Measurements from ENCODE around the gene PSIP1. TPM values are rescaled to one million over a fixed set of nuclear protein-coding genes. Genes with fewer than 3 reads are reported as not detected.

PSIP1 gene
- total and polyA plus RNA-seq, 9 of the 15 experiments (the other 6 are each of a cell fraction or from before 2014, with no cell fraction given): 18.8 to 119 (median 59.9) TPM

GRCh38 chr9:15480028-15480427, 30.7 kb downstream of the PSIP1 start:
- 0 out of 2 replicates have a peak, but pooled peaks cover 2% of the 10 kb centered on the region for H4K20me1 ChIP-seq (replicated peaks; ENCODE audit: control insufficient read depth, insufficient read depth, low read length)
- no peak overlapping the region for H3K4me2 ChIP-seq (ENCODE audit: insufficient read depth, low read length)
- in situ Hi-C loops (cut with MboI) (no loop called here), intact Hi-C loops (cut with micrococcal nuclease) (no loop called here)
- no peak for ATAC-seq
- CTCF ChIA-PET (ENCODE audit: low intra/inter-chr PET ratio): no interaction called here
- H3K4me3 ChIP-seq: no peak overlapping the region
- no peak for FAIRE-seq
- H3K79me2 ChIP-seq (ENCODE audit: control insufficient read depth, insufficient read depth, low read length): no peaks in the 10 kb centered on the region; the same call in 2 of the 3 replicates
- H3K36me3 ChIP-seq (ENCODE audit: control insufficient read depth, insufficient read depth, low read length): peaks cover 65% of the 10 kb centered on the region
- H3K4me1 ChIP-seq (replicated peaks in 1 of 2; ENCODE audit: control insufficient read depth in 2 of 2, insufficient read depth in 2 of 2, low read length in 2 of 2): no peaks in the 10 kb centered on the region
- 89% methylated on average over 1 of the region's 1 CpG for WGBS (ENCODE audit: insufficient coverage, low coverage, missing lambda C conversion rate)
- no peaks in the 10 kb centered on the region for H3K27me3 ChIP-seq (ENCODE audit: control insufficient read depth in 2 of 2, insufficient read depth in 2 of 2, low read length in 2 of 2)
- BruUV-seq (replicated peaks): no TSS peak
- no peaks in the 10 kb centered on the region for H3K9me3 ChIP-seq (replicated peaks; ENCODE audit: control insufficient read depth, insufficient read depth, low read depth, low read length)
- no peak for DNase-seq (ENCODE audit: extremely low read depth in 1 of 4, low spot score in 3 of 4)
- no peak overlapping the region for H3K27ac ChIP-seq (ENCODE audit: extremely low read depth, low read depth, low read length)
- no peak overlapping the region for H3K9ac ChIP-seq (ENCODE audit: insufficient read depth in 1 of 2, low read depth in 2 of 2, low read length in 2 of 2)
- no peaks in the 10 kb centered on the region for H3K9me1 ChIP-seq (ENCODE audit: control insufficient read depth, insufficient read depth, low read length)
- H2AFZ ChIP-seq (ENCODE audit: low read depth, low read length): no peak overlapping the region
- POLR2A ChIA-PET: no interaction called here
- no peak for TF ChIP-seq FOXJ3 (CRISPR knock-in tag; IDR thresholded peaks at IDR 0.05)
- TF ChIP-seq BRF2 (IDR thresholded peaks at IDR 0.05; ENCODE audit: borderline replicate concordance, insufficient read depth, insufficient read length): no peak
- TF ChIP-seq BHLHE40 (IDR thresholded peaks at IDR 0.05; ENCODE audit: low read length): no peak
- no peak for TF ChIP-seq CGGBP1 (CRISPR knock-in tag; IDR thresholded peaks at IDR 0.05)
- TF ChIP-seq ZNF76 (CRISPR knock-in tag; IDR thresholded peaks at IDR 0.05; ENCODE audit: borderline replicate concordance): no peak

All from K562 (cell line).